Measurements from ENCODE around the gene IP6K1.

DNA sequence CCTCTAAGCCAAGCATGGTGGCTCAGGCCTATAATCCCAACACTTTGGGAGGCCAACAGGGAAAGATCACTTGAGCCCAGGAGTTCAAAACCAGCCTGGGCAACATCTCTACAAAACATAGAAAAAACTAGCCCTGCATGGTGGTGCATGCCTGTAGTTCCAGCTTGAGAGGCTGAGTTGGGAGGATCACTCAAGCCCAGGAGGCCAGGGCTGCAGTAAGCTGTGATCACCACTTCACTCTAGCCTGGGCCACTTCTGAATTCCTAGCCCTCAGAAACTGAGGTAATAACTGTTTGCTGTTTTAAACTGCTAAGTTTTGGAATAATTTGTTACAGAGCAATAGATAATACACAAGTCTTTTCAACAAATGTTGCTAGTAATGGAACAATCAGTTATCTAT, 16.4 kb downstream of the IP6K1 start:
- TF ChIP-seq, protein P1, sequence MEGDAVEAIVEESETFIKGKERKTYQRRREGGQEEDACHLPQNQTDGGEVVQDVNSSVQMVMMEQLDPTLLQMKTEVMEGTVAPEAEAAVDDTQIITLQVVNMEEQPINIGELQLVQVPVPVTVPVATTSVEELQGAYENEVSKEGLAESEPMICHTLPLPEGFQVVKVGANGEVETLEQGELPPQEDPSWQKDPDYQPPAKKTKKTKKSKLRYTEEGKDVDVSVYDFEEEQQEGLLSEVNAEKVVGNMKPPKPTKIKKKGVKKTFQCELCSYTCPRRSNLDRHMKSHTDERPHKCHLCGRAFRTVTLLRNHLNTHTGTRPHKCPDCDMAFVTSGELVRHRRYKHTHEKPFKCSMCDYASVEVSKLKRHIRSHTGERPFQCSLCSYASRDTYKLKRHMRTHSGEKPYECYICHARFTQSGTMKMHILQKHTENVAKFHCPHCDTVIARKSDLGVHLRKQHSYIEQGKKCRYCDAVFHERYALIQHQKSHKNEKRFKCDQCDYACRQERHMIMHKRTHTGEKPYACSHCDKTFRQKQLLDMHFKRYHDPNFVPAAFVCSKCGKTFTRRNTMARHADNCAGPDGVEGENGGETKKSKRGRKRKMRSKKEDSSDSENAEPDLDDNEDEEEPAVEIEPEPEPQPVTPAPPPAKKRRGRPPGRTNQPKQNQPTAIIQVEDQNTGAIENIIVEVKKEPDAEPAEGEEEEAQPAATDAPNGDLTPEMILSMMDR (IDR thresholded peaks at IDR 0.05) = no peak
- TF ChIP-seq POLR2A (IDR thresholded peaks at IDR 0.05) = no peak
- no peak for TF ChIP-seq EP300 (IDR thresholded peaks at IDR 0.05)

All from sigmoid colon (tissue), 4 donors.